HT1080 (cell line): ENCODE measurements around the gene RNLS. TPM values are rescaled to one million over a fixed set of nuclear protein-coding genes. Genes with fewer than 3 reads are reported as not detected.
A peak's percentile ranks its signal among the peaks of the same experiment; 100 is the strongest.
"Not testable (repeated sequence)": the region's sequence is repeated elsewhere in the genome, so short reads cannot be mapped to it uniquely, and the experiment has no call there.

Experiments
- DNase-seq: peaks from one replicate; pipeline ENCODE4 v3.0.0-alpha.2; 2015; ENCODE audit warnings: low read depth
- total RNA-seq: library from RNA; depleted of rRNA; stranded (reverse); fragments of >200 nt; shearing (Covaris generic); gene quantifications from 2 replicates; pipeline ENCODE4 v1.2.3, GENCODE V29; 2014

The RNLS gene
- total RNA-seq, 1 experiment from 2014 or later = 0.21 TPM

GRCh38 chr10:88525371-88526069, 57.6 kb downstream of the RNLS start:
- DNase-seq = peak; percentile 61

- DNase-seq = no peak
Measured at GRCh38 chr10:88523739-88524400, 59.2 kb downstream of the RNLS start.

DNA sequence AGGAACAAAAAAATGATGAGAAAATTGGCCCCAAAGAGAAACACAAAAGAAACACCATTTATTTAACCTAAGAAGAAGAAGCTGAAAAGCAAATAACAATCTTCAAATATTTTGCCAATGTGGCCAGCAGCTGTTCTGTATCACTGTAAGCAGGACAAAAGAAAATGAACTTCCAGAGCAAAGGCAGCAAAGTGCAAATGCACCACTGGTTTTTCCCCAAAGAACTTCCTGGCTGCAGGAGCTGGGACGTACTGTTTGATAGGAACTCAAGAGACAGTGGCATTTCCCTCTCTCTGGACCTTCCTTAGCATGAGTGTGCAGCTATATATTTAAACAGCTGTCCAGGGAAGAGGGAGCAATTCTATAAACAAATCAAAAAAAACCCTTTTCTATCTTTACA, 60.4 kb downstream of the RNLS start:
- no peak for DNase-seq

DNA sequence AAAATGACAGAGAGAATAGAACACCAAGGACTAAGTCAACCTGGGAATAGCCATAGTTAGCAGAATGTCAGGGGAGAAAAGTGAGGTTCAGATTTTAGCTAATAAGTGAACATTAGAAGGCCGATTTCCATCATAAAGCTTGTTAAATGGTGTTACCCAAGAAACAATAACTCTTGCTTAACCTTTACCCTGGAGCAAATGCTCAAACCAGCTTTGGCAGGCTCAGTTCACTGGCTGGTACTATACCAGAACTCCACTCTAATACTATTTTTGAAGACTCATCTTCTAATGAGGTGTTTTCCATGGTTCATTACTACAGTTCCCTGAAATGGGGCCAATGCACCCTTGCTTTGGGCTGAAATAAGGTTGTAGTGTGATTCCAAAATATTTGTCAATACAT, 61.3 kb downstream of the RNLS start:
- no peak for DNase-seq

- no peak for DNase-seq
Measured at GRCh38 chr10:88515235-88515634, 67.9 kb downstream of the RNLS start.

DNA sequence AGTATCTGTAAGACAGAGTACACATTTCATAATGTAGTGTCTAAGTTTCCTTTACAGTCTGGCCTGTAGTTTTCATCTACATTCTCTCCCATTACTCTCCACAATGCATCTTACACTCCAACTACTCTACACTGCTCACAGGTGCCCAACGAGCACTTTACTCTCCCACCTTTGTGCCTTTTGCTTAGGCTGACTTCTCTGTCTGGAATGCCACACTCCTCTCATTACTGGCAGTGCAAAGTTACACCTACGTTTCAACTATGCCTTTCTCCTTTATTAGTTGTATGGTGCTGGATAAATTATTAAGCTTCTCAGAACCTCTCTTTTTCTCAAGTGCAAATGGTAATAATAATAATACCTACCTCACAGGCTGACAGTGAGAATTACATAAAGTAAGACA, 70.5 kb downstream of the RNLS start:
- no peak for DNase-seq

GRCh38 chr10:88508796-88509195, 74.3 kb downstream of the RNLS start:
- DNase-seq = no peak

- no peak for DNase-seq
Measured at GRCh38 chr10:88507826-88508453, 75.2 kb downstream of the RNLS start.

- DNase-seq = no peak
Measured at GRCh38 chr10:88507404-88507803, 75.7 kb downstream of the RNLS start.

- no peak for DNase-seq
Measured at GRCh38 chr10:88505680-88506215, 77.4 kb downstream of the RNLS start.

- DNase-seq = no peak
Measured at GRCh38 chr10:88505265-88505664, 77.9 kb downstream of the RNLS start.

DNA sequence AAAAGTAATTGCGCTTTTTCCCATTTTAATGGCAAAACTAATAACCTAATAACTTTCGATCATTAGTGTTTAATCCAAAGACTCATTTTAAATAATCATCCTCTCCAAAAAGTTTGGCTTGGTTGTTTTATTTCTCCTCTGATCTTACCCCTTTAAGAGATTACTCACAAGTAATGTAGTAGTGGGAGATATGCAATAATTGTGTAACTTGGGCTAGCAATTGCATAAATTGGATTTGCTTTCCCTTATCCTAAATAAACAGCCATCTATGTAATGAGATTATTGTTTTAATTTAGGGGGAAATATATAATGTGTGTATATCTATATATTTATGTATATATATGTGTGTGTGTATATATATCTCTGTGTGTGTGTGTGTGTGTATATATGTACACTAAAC, 82.5 kb downstream of the RNLS start:
- no peak for DNase-seq

DNA sequence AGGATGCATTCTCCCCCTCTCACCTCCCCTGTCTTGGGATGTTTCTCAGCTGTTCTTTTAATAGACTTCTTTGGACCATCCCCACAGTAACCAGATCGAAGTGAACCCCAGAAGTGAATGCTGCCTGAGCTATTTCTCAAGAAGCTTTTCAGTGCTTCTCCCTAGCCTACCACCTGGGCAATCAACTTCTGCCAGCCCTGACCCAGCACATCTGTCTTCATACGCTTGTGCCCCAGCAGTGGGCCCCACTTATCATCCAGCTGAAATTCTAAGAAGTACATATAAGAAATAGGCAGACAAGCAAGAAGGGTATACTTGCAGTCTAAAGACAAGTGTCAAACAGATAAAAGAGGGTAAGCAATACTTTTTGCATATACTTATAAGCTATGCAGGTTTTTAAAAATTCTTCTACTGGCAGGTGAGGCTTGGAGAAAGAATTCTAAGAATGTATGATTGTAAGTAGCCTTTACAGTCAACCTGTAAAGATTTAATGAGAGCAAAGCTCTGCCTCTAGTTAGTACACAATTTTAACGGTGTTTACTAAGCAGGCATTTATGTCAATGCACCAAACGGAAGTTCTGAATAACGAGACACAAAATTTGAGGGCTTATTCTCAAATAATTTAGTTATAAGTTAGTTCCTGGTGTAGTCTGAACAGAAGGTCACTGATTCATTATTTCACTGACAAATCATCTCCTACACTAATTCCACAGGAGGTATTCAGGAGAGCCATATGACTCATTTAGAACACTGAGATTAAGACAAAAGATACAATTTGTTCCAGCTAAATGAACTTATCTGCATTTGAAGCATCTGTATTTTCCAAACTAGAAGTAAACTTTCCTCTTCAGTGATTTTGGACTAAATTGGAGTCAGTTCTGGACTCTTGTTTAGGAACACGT, 83.3 kb downstream of the RNLS start:
- DNase-seq = peak; percentile 9

GRCh38 chr10:88497913-88498312, 85.2 kb downstream of the RNLS start:
- no peak for DNase-seq

- DNase-seq = no peak
Measured at GRCh38 chr10:88494537-88494936, 88.6 kb downstream of the RNLS start.

- DNase-seq = no peak
Measured at GRCh38 chr10:88493691-88494483, 89.2 kb downstream of the RNLS start.

GRCh38 chr10:88491314-88491713, 91.8 kb downstream of the RNLS start:
- no peak for DNase-seq

- DNase-seq = no peak
Measured at GRCh38 chr10:88490231-88490980, 92.7 kb downstream of the RNLS start.

DNA sequence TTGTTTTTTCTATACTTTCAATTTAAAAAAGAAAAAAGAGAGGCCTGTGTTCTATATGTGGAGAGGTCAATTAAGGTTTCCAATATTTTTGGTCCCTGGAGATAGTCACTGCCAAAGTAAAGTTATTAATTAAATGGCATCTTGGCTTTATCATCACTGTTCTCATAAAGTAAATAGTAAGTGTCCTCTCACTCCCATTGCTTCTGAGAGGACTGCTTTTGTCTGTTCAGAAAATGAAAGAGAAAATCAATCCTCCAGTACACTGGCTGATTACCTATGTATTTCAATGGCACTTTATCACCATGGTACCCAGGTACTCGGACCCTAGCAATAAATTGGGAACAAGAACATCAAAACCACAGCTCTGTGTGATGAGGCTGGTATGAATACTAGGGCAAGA, 94.0 kb downstream of the RNLS start:
- DNase-seq = no peak

GRCh38 chr10:88486816-88487215, 96.3 kb downstream of the RNLS start:
- DNase-seq = not testable (repeated sequence)
